HT-29 (cell line): ENCODE measurements around the gene COL21A1. TPM values are rescaled to one million over a fixed set of nuclear protein-coding genes. Genes with fewer than 3 reads are reported as not detected.

ENCODE experiments used
- DNase-seq: peaks from one replicate; pipeline ENCODE4 v3.0.0-alpha.2; 2015; ENCODE audit warnings: low spot score
- small RNA-seq: library from RNA; depleted of rRNA; stranded (forward); fragments of <200 nt; gene quantifications from one replicate; pipeline ENCODE3, GENCODE V24; 2014
- total RNA-seq: library from RNA; depleted of rRNA; stranded (reverse); fragments of >200 nt; shearing (Covaris generic); gene quantifications from 2 replicates; pipeline ENCODE4 v1.2.3, GENCODE V29; 2014

COL21A1 gene
- total RNA-seq, 1 experiment from 2014 or later, result not detected

GRCh38 chr6:56009636-56010035 is 237.7 kb downstream of the COL21A1 start:
- no peak for DNase-seq

Small RNA genes within 50 kb of the gene (small RNA-seq; reads per million reads assigned to genes)
- not detected for gene DHFRP6
